ENCODE results near the gene ALOX12B.
"Not testable (repeated sequence)": the region's sequence is repeated elsewhere in the genome, so short reads cannot be mapped to it uniquely, and the experiment has no call there.

The ALOX12B gene

DNA sequence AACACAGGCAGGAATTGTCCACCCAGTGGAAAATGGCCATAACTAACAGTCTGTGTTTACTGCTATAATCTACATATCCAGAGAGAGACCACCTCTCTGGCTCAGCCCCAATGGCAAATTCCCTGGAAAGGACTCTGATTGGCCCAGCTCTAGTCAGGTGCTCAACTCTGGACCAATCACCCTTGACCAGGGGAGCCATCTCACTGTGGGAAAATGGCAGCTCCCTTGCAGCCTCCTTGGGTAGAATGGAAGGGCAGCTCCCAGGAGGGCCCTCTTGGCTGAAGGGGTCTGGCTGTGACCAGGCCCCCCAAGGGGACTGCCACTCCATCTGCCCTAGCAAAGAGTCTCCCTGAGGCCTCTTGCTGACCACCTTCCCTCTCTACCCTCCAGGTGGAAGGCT lies 45.5 kb downstream of the ALOX12B start:
- no peak for DNase-seq (ENCODE audit: low read depth)

DNA sequence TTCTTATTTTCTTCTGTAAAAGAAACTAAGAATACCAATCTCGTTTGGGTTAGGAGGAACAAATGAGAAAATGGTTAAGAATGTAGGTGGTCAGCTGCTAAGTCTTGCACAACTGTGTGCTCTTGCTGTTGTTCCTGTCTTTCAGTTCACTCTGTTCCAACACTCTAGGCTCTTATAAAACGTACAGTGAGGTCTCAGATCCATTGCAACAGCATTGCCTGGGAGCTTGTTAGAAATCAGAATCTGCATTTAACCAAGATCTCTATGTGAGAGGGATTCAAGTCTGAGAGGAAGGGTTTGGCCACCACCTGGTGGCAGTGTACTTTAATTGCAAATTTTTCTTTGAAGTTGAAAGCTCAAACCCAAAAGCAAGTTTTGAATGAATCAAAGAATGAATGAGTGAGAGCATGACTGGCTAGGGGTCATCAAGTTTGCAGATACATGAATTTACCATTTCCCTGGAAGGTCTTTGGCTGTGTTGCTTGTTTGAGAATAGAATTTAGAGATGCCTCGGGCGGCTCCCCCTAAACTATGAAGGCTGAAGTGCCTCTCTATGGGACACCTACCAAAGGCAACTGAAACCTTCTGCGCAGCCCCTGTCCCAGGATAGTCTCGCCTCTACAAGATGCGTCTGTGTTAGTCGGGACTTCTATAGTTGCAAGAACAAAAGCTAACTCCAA lies 46.1 kb downstream of the ALOX12B start:
- no peak for DNase-seq (ENCODE audit: low read depth)

DNA sequence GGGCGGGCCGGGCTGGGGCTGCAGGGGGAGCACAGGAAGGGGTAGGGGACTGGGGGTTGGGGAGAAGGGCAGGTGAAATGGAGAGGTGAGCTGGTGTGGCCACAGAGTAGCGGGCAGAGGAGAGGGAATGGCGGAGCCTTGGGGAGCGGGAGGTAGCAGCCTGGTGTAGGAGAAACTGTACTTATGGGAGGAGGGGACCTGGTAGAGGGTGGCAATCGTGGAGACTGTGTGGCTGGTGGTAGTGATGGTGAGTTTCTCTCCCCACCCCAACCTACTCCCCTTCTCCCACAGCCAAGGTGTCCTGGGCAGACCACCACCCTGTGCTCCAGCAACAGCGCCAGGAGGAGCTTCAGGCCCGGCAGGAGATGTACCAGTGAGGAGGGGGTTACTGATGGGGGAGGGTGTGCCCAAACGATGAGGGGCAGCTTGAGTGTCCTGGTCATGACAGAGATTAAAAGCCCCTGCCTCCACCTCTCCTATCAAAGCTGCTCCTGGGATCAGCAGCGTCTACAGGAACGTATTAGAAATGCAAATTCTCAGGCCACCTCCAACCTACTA lies 47.8 kb downstream of the ALOX12B start:
- no peak for DNase-seq (ENCODE audit: low read depth)

DNA sequence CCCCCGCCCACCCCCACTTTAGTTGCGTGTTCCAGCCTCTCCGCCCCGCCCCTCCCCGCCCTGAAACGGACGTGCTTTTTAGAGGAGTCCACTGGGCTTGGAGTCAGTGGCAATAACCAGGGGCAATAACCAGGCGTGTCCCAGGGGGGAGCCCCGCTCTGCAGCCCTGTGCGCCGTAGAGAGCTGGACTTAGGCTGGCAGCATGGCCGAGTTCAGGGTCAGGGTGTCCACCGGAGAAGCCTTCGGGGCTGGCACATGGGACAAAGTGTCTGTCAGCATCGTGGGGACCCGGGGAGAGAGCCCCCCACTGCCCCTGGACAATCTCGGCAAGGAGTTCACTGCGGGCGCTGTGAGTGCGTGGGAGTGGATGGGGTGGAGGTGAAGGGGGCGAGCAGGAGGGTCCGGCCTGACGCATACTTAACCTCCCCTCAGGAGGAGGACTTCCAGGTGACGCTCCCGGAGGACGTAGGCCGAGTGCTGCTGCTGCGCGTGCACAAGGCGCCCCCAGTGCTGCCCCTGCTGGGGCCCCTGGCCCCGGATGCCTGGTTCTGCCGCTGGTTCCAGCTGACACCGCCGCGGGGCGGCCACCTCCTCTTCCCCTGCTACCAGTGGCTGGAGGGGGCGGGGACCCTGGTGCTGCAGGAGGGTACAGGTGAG lies 48.4 kb downstream of the ALOX12B start, which contains the start of gene ALOX15B:
Gene ALOX15B (plus strand): TSS at position 106 of the 657 bp plus-strand sequence. CDS start 97 bp downstream, at position 203.
- DNase-seq (ENCODE audit: low read depth), result no peak

DNA sequence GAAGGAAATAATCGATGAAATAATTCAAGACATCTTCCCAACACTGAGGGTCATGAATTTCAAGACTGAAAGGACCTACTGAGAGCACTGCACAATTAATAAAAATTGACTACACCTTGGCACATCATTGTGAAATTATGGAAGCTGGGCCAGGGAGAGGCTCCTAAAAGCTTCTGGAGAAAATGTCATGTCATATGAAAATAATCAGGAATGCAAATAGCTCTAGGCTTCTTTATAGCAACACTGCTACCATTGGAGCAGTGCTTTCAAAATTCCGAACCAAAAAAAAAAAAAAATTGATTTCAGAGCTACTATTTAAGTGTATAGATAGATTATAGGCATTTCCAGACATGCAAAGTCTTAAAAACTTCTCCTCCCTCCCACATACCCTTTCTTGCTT lies 55.1 kb downstream of the ALOX12B start:
- no peak for DNase-seq (ENCODE audit: low read depth)

DNA sequence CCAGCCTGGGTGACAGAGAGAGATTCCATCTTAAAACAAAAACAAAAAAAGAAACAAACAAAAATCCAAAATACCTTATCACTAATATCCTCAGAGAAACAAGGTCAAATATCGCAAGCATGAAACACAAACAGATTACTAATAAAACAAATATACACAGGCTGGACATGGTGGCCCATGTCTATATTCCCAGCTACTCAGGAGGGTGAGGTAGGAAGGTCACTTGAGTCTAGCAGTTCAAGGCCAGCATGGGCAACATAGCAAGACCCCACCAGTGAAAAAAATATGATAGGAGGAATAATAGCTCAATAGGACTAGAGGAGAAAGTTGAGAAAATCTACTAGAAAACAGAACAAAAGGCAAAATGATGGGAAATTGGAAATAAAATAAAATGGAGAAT lies 55.6 kb downstream of the ALOX12B start:
- DNase-seq (ENCODE audit: low read depth), result no peak

DNA sequence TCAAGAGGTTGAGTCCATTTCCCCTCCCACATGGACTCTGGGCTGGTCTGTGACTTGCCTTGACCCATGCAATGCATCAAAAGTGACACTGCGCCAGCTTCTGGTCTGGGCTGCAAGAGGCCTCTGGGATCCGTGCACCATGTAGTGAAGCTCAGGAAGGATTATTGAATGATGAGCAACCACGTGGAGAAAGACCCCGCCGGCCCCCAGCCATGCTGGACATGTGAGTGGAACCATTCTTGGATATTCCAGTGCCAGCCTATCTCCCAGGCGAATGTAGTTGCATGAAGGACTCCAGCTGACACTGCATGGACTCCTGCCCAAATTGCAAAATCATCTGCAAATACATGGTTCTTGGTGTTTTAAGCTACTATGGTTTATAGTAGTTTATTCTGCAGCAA lies 56.3 kb downstream of the ALOX12B start:
- no peak for DNase-seq (ENCODE audit: low read depth)

DNA sequence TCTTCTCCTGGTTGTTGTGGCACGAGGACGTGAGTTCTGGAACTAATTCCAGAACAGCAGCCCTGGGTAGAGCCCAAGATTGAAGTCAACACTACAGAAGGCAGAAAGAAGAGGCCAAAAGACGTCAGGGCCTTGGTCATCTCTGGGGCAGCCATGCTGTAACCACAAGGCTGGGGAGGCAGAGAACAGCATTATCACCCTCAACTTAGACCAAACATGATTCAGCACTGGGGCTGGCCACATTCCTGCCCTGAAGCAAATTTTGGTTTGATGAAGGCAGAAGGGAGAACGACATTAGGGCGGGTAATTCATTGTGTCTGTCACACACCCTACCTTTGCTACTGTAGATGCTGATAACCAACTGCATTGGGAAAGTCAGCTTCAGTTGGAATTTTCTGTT lies 58.4 kb downstream of the ALOX12B start:
- no peak for DNase-seq (ENCODE audit: low read depth)

DNA sequence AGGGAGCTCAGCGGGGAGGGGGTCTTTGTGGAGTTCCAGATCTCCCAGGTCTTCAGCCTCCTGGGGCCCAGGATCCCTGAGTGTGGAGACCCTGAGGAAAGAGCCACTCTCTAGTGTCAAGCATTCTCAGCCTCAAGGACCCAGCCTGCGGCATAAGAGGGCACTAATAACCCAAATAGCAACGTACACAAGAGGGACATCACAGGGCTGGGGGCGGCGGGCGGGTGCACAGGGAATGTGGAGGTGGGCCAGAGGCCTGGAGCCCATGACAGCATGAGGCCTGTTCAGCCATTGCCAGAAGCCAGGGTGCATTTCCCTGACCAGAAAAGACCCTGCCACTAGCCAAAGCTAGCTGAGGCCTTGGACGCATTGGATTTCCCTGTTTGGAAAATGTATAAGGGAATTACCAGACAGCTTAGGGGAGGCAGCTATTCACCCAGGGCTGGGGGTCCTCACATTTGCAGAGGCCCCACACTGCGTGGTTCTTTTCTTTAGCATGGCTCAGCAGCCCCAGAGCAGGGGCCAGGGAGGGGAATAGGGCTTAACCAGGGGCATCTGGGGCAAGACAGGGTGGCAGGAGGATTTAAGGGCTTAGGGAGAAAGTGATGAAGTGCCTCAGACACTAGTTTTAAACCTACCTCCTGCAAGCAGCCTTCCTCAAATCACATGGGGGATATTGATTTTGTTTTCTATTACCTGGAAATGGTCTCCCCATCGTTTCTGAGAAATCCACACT lies 62.2 kb downstream of the ALOX12B start:
- no peak for DNase-seq (ENCODE audit: low read depth)

DNA sequence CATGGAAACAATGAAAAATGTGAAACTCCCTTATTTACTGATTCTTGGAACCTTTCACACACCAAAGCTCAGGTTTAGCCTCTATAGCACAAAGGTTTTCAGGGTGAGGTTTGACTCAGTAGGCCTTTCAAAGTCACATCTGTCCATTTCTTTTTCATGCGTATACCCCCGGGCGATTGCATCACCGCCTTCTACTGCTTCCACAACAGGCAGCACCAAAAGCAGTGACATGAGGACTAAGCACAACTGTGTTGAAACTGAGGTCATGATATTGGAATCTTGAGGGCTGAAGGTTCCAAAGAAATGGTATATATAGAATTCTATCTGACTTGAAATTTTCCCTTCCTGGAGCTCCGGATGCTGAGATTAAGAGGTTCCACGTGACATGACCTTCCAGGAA lies 63.4 kb downstream of the ALOX12B start:
- not testable (repeated sequence) for DNase-seq (ENCODE audit: low read depth)
